K562 (cell line): Measurements from ENCODE around the gene ELF5. TPM values are rescaled to one million over a fixed set of nuclear protein-coding genes. Genes with fewer than 3 reads are reported as not detected.

Experiments used
- ATAC-seq: fragments of 200-7000 bp; cut with Tn5 transposase; 3 replicates; pipeline ENCODE4 v1.9.1; 2020; ENCODE audit warnings: moderate library complexity
- BruUV-seq: library from RNA; stranded (reverse); fragments of 400-500 nt; replicated peaks from 2 replicates; lab custom pipeline; 2021; lab: Mats Ljungman, UMichigan
- CTCF ChIA-PET: fragments of 300-600 bp; formaldehyde crosslinking; extraction: SDS; loops from one replicate; lab custom pipeline; 2021; ENCODE audit warnings: low intra/inter-chr PET ratio; lab: Yijun Ruan, JAX
- POLR2A ChIA-PET: fragments of 300-600, 350-650 bp; sonication (Branson Sonifier 250); formaldehyde crosslinking; extraction: SDS; loops from one replicate; lab custom pipeline; 2021; ENCODE audit warnings: antibody characterized with exemption, inconsistent platforms; lab: Yijun Ruan, JAX
- DNase-seq, 4 experiments: peaks; one replicate each; pipeline versions ENCODE4 v3.0.0 to v3.0.0-alpha.2; 2011 to 2018; ENCODE audit warnings: low spot score in 3 of 4, mixed read lengths in 3 of 4; ENCODE audit errors: extremely low read depth in 1 of 4
- FAIRE-seq: peaks from 2 replicates; lab custom pipeline; 2011; peaks lifted over from hg19 to GRCh38; lab: Jason Lieb, UNC
- H2AFZ ChIP-seq: 2 replicates; pipeline ENCODE4 v1.6.0; 2011; ENCODE audit warnings: low read depth, low read length, control low read depth, inconsistent platforms
- H3K27ac ChIP-seq: fragments of 200-600 bp; 3 replicates; pipeline ENCODE4 v1.8.0; 2011; ENCODE audit warnings: low read depth, mild to moderate bottlenecking, control low read depth, inconsistent platforms, low read length, moderate library complexity, mixed read lengths; ENCODE audit errors: extremely low read depth
- H3K27me3 ChIP-seq, 2 experiments: fragments of 300-600 bp in 1 of 2; 2 replicates in 1 of 2; 3 replicates in 1 of 2; pipeline versions ENCODE4 v1.6.0 to v1.8.0; 2011; ENCODE audit warnings: inconsistent platforms in 2 of 2, low read length in 2 of 2, mild to moderate bottlenecking in 1 of 2, mixed read lengths in 1 of 2, moderate library complexity in 1 of 2; ENCODE audit not compliant: control insufficient read depth in 2 of 2, insufficient read depth in 2 of 2
- H3K36me3 ChIP-seq: fragments of 300-600 bp; 3 replicates; pipeline ENCODE4 v1.8.0; 2011; ENCODE audit warnings: mild to moderate bottlenecking, low read length, inconsistent platforms; ENCODE audit not compliant: control insufficient read depth, insufficient read depth
- H3K4me1 ChIP-seq, 2 experiments: fragments of 200-600 bp in 1 of 2; replicated peaks in 1 of 2; 2 replicates in 1 of 2; 3 replicates in 1 of 2; pipeline versions ENCODE4 v1.5.1 to v1.8.0; 2011; ENCODE audit warnings: inconsistent platforms in 2 of 2, low read length in 2 of 2, mild to moderate bottlenecking in 1 of 2, mixed read lengths in 1 of 2, moderate library complexity in 1 of 2; ENCODE audit not compliant: control insufficient read depth in 2 of 2, insufficient read depth in 2 of 2
- H3K4me2 ChIP-seq: 2 replicates; pipeline ENCODE4 v1.6.1; 2011; ENCODE audit warnings: low read length, control low read depth, inconsistent platforms, mixed read lengths; ENCODE audit not compliant: insufficient read depth
- H3K4me3 ChIP-seq: fragments of 200-600 bp; sonication (generic), shearing (Covaris generic); 2 replicates; pipeline ENCODE4 v1.5.1; 2016; ENCODE audit warnings: control low read depth, inconsistent platforms
- H3K79me2 ChIP-seq: fragments of 200-600 bp; 3 replicates; pipeline ENCODE4 v1.8.0; 2011; ENCODE audit warnings: low read length, inconsistent platforms; ENCODE audit not compliant: control insufficient read depth, insufficient read depth
- H3K9ac ChIP-seq, 2 experiments: 2 replicates each; pipeline versions ENCODE4 v1.6.0 to v1.6.1; 2011; ENCODE audit warnings: low read depth in 2 of 2, low read length in 2 of 2, control low read depth in 1 of 2, inconsistent platforms in 1 of 2, mild to moderate bottlenecking in 1 of 2, mixed read lengths in 1 of 2; ENCODE audit not compliant: insufficient read depth in 1 of 2
- H3K9me1 ChIP-seq: one replicate; pipeline ENCODE4 v1.6.0; 2011; ENCODE audit warnings: inconsistent platforms, mild to moderate bottlenecking, low read length, moderate library complexity; ENCODE audit not compliant: control insufficient read depth, insufficient read depth
- H3K9me3 ChIP-seq: replicated peaks from 2 replicates; pipeline ENCODE4 v1.5.1; 2011; ENCODE audit warnings: low read depth, low read length, inconsistent platforms; ENCODE audit not compliant: control insufficient read depth, insufficient read depth
- H4K20me1 ChIP-seq: replicated peaks from 2 replicates; pipeline ENCODE4 v1.6.1; 2011; ENCODE audit warnings: low read length, inconsistent platforms, mixed read lengths; ENCODE audit not compliant: control insufficient read depth, insufficient read depth
- ESRRA ChIP-seq: fragments of 450-650 bp; IDR thresholded peaks from 2 replicates; pipeline ENCODE4 v1.6.1; 2014; ENCODE audit warnings: low read depth, mild to moderate bottlenecking, moderate library complexity, borderline replicate concordance
- JUND ChIP-seq, 2 experiments: IDR thresholded peaks; 2 replicates in 1 of 2; 3 replicates in 1 of 2; pipeline ENCODE4 v1.6.1; 2011; ENCODE audit warnings: borderline replicate concordance in 2 of 2, low read depth in 2 of 2, low read length in 2 of 2, improper control_type of control experiment in 1 of 2, missing biosample characterization in 1 of 2, missing genetic modification characterization in 1 of 2, missing genetic modification reagents in 1 of 2
- RBM25 ChIP-seq: fragments of 200-400 bp; formaldehyde crosslinking; IDR thresholded peaks from 2 replicates; pipeline ENCODE4 v1.6.1; 2018; ENCODE audit warnings: low read length, low read depth, moderate library complexity; ENCODE audit not compliant: severe bottlenecking
- ZNF316 ChIP-seq: fragments of 450-650 bp; IDR thresholded peaks from 2 replicates; pipeline ENCODE4 v1.6.1; 2016
- ZNF696 ChIP-seq: fragments of 250-450 bp; sonication (Bioruptor Pico); conservative IDR thresholded peaks from 2 replicates; pipeline ENCODE4 v1.4.0; 2020; ENCODE audit warnings: mild to moderate bottlenecking, moderate library complexity
- WGBS: fragments of 100-300 bp; shearing (Covaris generic); methylation state at CpG from one replicate; pipeline ENCODE4 v1.1.6; 2016; ENCODE audit warnings: low coverage, mixed read lengths; ENCODE audit not compliant: insufficient coverage; ENCODE audit errors: missing lambda C conversion rate; 5-methylcytosine and 5-hydroxymethylcytosine counted together
- in situ Hi-C: fragments of 300-500 bp; cut with MboI; formaldehyde crosslinking; loops from 4 replicates; pipeline ENCODE4 v1.15.0; 2018; ENCODE audit warnings: inconsistent platforms, mixed read lengths
- intact Hi-C: fragments of 100-400 bp; cut with micrococcal nuclease; formaldehyde crosslinking; loops from 2 replicates; pipeline ENCODE4 v1.14.2; 2022
- polyA plus RNA-seq, 8 experiments: library from polyadenylated mRNA; depleted of rRNA in 4 of 8; stranded (reverse) in 5 of 8; unstranded in 3 of 8; fragments of >200 nt; fragmentation: Nextera tagmentation in 2 of 8; fragmentation: Illumina TruSeq in 1 of 8; extraction: Ambion mirVana in 2 of 8; extraction: Trizol in 1 of 8; gene quantifications; 2 replicates each; pipeline versions ENCODE4 v1.2.1 to v1.2.3, GENCODE V29; 2011 to 2014; ENCODE audit warnings: inconsistent platforms in 1 of 8, missing spikeins in 1 of 8
- total RNA-seq, 7 experiments: library from RNA; depleted of rRNA in 6 of 7; stranded (reverse); fragments of >200 nt in 6 of 7; fragmentation: Illumina TruSeq in 2 of 7; extraction: Trizol in 2 of 7; gene quantifications; 2 replicates each; pipeline versions ENCODE4 v1.2.1 to v1.2.3, GENCODE V29; 2011 to 2021; ENCODE audit warnings: low replicate concordance in 1 of 7

ELF5 gene
- total and polyA plus RNA-seq, 9 of the 15 experiments (the other 6 are each of a cell fraction or from before 2014, with no cell fraction given) = not detected

GRCh38 chr11:34525888-34526657 is 12.5 kb upstream of the ELF5 start (continued):
- TF ChIP-seq JUND (IDR thresholded peaks at IDR 0.05; ENCODE audit: borderline replicate concordance, low read depth, low read length) (no peak), JUND (tag; IDR thresholded peaks at IDR 0.05; ENCODE audit: borderline replicate concordance, low read depth, low read length) (no peak), ZNF316 (peak; percentile 71)

- Histone ChIP-seq H3K9ac (0 out of 4 replicates have a peak overlapping the region, but pooled peaks of 1 of the 2 experiments have one; percentile 7), H3K79me2 (no peaks in the 10 kb centered on the region), H3K9me1 (no peaks in the 10 kb centered on the region), H3K4me3 (no peak overlapping the region), H3K36me3 (no peaks in the 10 kb centered on the region), H3K27me3 (peaks cover 8 to 40% of the 10 kb centered on the region in 2 experiments), H4K20me1 (no peaks in the 10 kb centered on the region), H3K9me3 (no peaks in the 10 kb centered on the region), H2AFZ (no peak overlapping the region), H3K27ac (no peak overlapping the region), H3K4me1 (peaks cover 0 to 4% of the 10 kb centered on the region in 2 experiments; a peak in 2 of 5 replicates), H3K4me2 (no peak overlapping the region)
- ChIA-PET POLR2A (interaction anchor here (0.6 to 1.2 kb wide), 3 partner anchors 12 to 181 kb away, joined by 3 to 4 read pairs (median 3); no protein-coding TSS in a partner anchor), CTCF (no interaction called here)
- no peak for FAIRE-seq
- BruUV-seq = no TSS peak
- peak; percentile 92 for TF ChIP-seq ESRRA
- TF ChIP-seq RBM25 = peak; percentile 49
- no peak for TF ChIP-seq ZNF696 (CRISPR knock-in tag)
- no peak for DNase-seq
- 8% methylated on average over 4 of the region's 4 CpGs for whole genome bisulfite sequencing
- intact Hi-C loops = no loop called here
- no peak for ATAC-seq
- in situ Hi-C loops = no loop called here
These were observed 11.5 kb upstream of the ELF5 start for GRCh38 chr11:34525098-34525497.
